Heart left ventricle (tissue), 13 donors: ENCODE measurements around the gene TMEM106C.

ENCODE experiments used
- CTCF ChIP-seq, 12 donors: fragments of 200-600 bp; sonication (generic) in 4 of 12; IDR thresholded peaks; one replicate each; pipeline versions ENCODE4 v1.5.0 to v1.8.0; 2018 to 2022; ENCODE audit warnings: antibody characterized with exemption in 12 of 12, mild to moderate bottlenecking in 5 of 12
- POLR2A ChIP-seq, 2 donors: fragments of 450-650 bp; IDR thresholded peaks; one replicate each; pipeline ENCODE4 v1.6.1; 2017; ENCODE audit warnings: antibody characterized with exemption in 2 of 2, mild to moderate bottlenecking in 2 of 2, moderate library complexity in 2 of 2
- donor health status: ischemic (EF 13 %, LVEDD 7.1; RV severe dilation, severe dysfunction).
- donor health status: DM: no; HTN: yes; CAD: no.
- donor health status: DM: no; HTN: no; CAD: no.
- donor health status: ischemic (EF 25% LVEDD 6.9; RV normal size, moderate dysfunction).
- donor health status: ischemic (EF 25% LVEDD 5.7; RV mildly dilated, moderate dysfunction).
- donor health status: ischemic (EF 35%, LVEDD 5.7; RV mildly dilated, moderate dysfunction).
- donor health status: nonischemic (EF 11% LVEDD 7.7; RV severe dilation, severe dysfunction).
- donor health status: DM: yes; HTN: yes; CAD: no.
- donor health status: PGD.
- donor health status: ischemic (EF 29% LVEDD 5.4; RV normal size, mild dysfunction).
- donor health status: nonischemic (EF 23%, LVEDD 6.1; RV moderate dilation, normal function).

- TF ChIP-seq CTCF (IDR thresholded peaks at IDR 0.05): no peak
- no peak for TF ChIP-seq POLR2A (IDR thresholded peaks at IDR 0.05)
Measured at GRCh38 chr12:47973870-47974269, 10.5 kb downstream of the TMEM106C start.
